ENCODE results near the gene TMEM184B. TPM values are rescaled to one million over a fixed set of nuclear protein-coding genes. Genes with fewer than 3 reads are reported as not detected.
"Not testable (repeated sequence)": the region's sequence is repeated elsewhere in the genome, so short reads cannot be mapped to it uniquely, and the experiment has no call there.

TMEM184B gene
- total RNA-seq, 2 experiments from 2014 or later, result 24.4 to 26.6 TPM

- CTCF ChIA-PET, result interaction anchor here (0.5 kb wide), 1 partner anchor 139 kb away, joined by 3 read pairs; no protein-coding TSS in a partner anchor
- intact Hi-C loops (cut with micrococcal nuclease), result no loop called here
- H3K4me3 Mint-ChIP-seq, result no peak overlapping the region
- no peaks in the 10 kb centered on the region for H3K4me1 Mint-ChIP-seq (ENCODE audit: low read depth)
- H3K9me3 Mint-ChIP-seq, result no peaks in the 10 kb centered on the region
- DNase-seq, result no peak
- H3K36me3 Mint-ChIP-seq, result peaks cover 6% of the 10 kb centered on the region
- POLR2A ChIA-PET, result interaction anchor here (1.0 kb wide), 1 partner anchor 160 kb away, joined by 3 read pairs; no protein-coding TSS in a partner anchor
- no peak overlapping the region for H3K27ac Mint-ChIP-seq
- H3K27me3 Mint-ChIP-seq, result no peaks in the 10 kb centered on the region
These were observed 34.2 kb downstream of the TMEM184B start for GRCh38 chr22:38238519-38239071.

- Mint-ChIP-seq H3K27ac (no peak overlapping the region), H3K36me3 (peaks cover 10% of the 10 kb centered on the region), H3K4me3 (no peak overlapping the region), H3K27me3 (no peaks in the 10 kb centered on the region), H3K4me1 (ENCODE audit: low read depth) (no peaks in the 10 kb centered on the region), H3K9me3 (no peaks in the 10 kb centered on the region)
- DNase-seq, result no peak
- ChIA-PET CTCF (no interaction called here), POLR2A (no interaction called here)
- intact Hi-C loops (cut with micrococcal nuclease), result no loop called here
These were observed 36.0 kb downstream of the TMEM184B start for GRCh38 chr22:38236786-38237185.

GRCh38 chr22:38235240-38235850, 37.5 kb downstream of the TMEM184B start:
- no peaks in the 10 kb centered on the region for H3K4me1 Mint-ChIP-seq (ENCODE audit: low read depth)
- POLR2A ChIA-PET, result no interaction called here
- H3K27ac Mint-ChIP-seq, result no peak overlapping the region
- no peaks in the 10 kb centered on the region for H3K9me3 Mint-ChIP-seq
- H3K27me3 Mint-ChIP-seq, result no peaks in the 10 kb centered on the region
- no peak for DNase-seq
- intact Hi-C loops (cut with micrococcal nuclease), result no loop called here
- CTCF ChIA-PET, result interaction anchor here (1.3 kb wide), 1 partner anchor 121 kb away, joined by 4 read pairs; no protein-coding TSS in a partner anchor
- H3K4me3 Mint-ChIP-seq, result no peak overlapping the region
- H3K36me3 Mint-ChIP-seq, result peaks cover 20% of the 10 kb centered on the region

GRCh38 chr22:38233856-38234255, 39.0 kb downstream of the TMEM184B start:
- H3K27me3 Mint-ChIP-seq; H3K4me1 Mint-ChIP-seq (ENCODE audit: low read depth); POLR2A ChIA-PET; H3K27ac Mint-ChIP-seq; DNase-seq; H3K9me3 Mint-ChIP-seq; H3K4me3 Mint-ChIP-seq; intact Hi-C loops (cut with micrococcal nuclease): not testable (repeated sequence)
- peaks cover 20% of the 10 kb centered on the region for H3K36me3 Mint-ChIP-seq
- CTCF ChIA-PET, result interaction anchor here (1.3 kb wide), 1 partner anchor 119 kb away, joined by 4 read pairs; no protein-coding TSS in a partner anchor

GRCh38 chr22:38233427-38233826, 39.4 kb downstream of the TMEM184B start:
- Mint-ChIP-seq H3K27me3 (no peaks in the 10 kb centered on the region), H3K4me1 (ENCODE audit: low read depth) (peaks cover 3% of the 10 kb centered on the region), H3K36me3 (peaks cover 20% of the 10 kb centered on the region), H3K27ac (no peak overlapping the region), H3K4me3 (no peak overlapping the region), H3K9me3 (no peaks in the 10 kb centered on the region)
- ChIA-PET POLR2A (no interaction called here), CTCF (no interaction called here)
- intact Hi-C loops (cut with micrococcal nuclease), result no loop called here
- DNase-seq, result no peak

- POLR2A ChIA-PET, result no interaction called here
- no peak for DNase-seq
- Mint-ChIP-seq H3K27me3 (no peaks in the 10 kb centered on the region), H3K27ac (no peak overlapping the region), H3K4me1 (ENCODE audit: low read depth) (peaks cover 3% of the 10 kb centered on the region), H3K36me3 (peaks cover 20% of the 10 kb centered on the region), H3K9me3 (no peaks in the 10 kb centered on the region), H3K4me3 (no peak overlapping the region)
- CTCF ChIA-PET, result no interaction called here
- intact Hi-C loops (cut with micrococcal nuclease), result no loop called here
These were observed 40.6 kb downstream of the TMEM184B start for GRCh38 chr22:38232196-38232595.

GRCh38 chr22:38230916-38231315, 41.9 kb downstream of the TMEM184B start:
- CTCF ChIA-PET, result interaction anchor here (0.6 to 3.1 kb wide), 10 partner anchors 12 to 665 kb away, joined by 3 to 37 read pairs (median 7); partner anchors contain the start of gene PICK1
- no peak overlapping the region for H3K4me3 Mint-ChIP-seq
- H3K27me3 Mint-ChIP-seq, result no peaks in the 10 kb centered on the region
- H3K4me1 Mint-ChIP-seq (ENCODE audit: low read depth), result peaks cover 3% of the 10 kb centered on the region
- intact Hi-C loops (cut with micrococcal nuclease), result loop anchor here (1.0 to 2.0 kb wide), 2 partner anchors 117 to 130 kb away; no protein-coding TSS in a partner anchor
- no peak for DNase-seq
- POLR2A ChIA-PET, result interaction anchor here (0.5 kb wide), 1 partner anchor 424 kb away, joined by 3 read pairs; no protein-coding TSS in a partner anchor
- H3K9me3 Mint-ChIP-seq, result no peaks in the 10 kb centered on the region
- H3K27ac Mint-ChIP-seq, result no peak overlapping the region
- H3K36me3 Mint-ChIP-seq, result peaks cover 18% of the 10 kb centered on the region

- ChIA-PET POLR2A (interaction anchor here (0.5 kb wide), 1 partner anchor 423 kb away, joined by 3 read pairs; no protein-coding TSS in a partner anchor), CTCF (interaction anchor here (0.6 to 3.1 kb wide), 14 partner anchors 11 to 664 kb away, joined by 3 to 37 read pairs (median 6); partner anchors contain the start of gene PICK1)
- Mint-ChIP-seq H3K4me1 (ENCODE audit: low read depth) (peaks cover 3% of the 10 kb centered on the region), H3K27me3 (no peaks in the 10 kb centered on the region), H3K4me3 (no peak overlapping the region), H3K9me3 (no peaks in the 10 kb centered on the region), H3K27ac (no peak overlapping the region), H3K36me3 (peaks cover 15% of the 10 kb centered on the region)
- intact Hi-C loops (cut with micrococcal nuclease), result loop anchor here (1.0 to 2.0 kb wide), 2 partner anchors 116 to 129 kb away; no protein-coding TSS in a partner anchor
- DNase-seq, result peak; percentile 66
These were observed 42.5 kb downstream of the TMEM184B start for GRCh38 chr22:38230108-38230825.

GRCh38 chr22:38228873-38229740, 43.7 kb downstream of the TMEM184B start:
- no peak overlapping the region for H3K4me3 Mint-ChIP-seq
- intact Hi-C loops (cut with micrococcal nuclease), result no loop called here
- ChIA-PET POLR2A (interaction anchor here (1.2 kb wide), 1 partner anchor 28 kb away, joined by 5 read pairs; the partner anchor contains the start of gene MAFF), CTCF (interaction anchor here (0.7 to 3.1 kb wide), 15 partner anchors 9 to 461 kb away, joined by 3 to 37 read pairs (median 5); partner anchors contain the start of gene PICK1)
- no peak overlapping the region for H3K27ac Mint-ChIP-seq
- H3K4me1 Mint-ChIP-seq (ENCODE audit: low read depth), result peaks cover 3% of the 10 kb centered on the region
- peaks cover 15% of the 10 kb centered on the region for H3K36me3 Mint-ChIP-seq
- no peaks in the 10 kb centered on the region for H3K27me3 Mint-ChIP-seq
- H3K9me3 Mint-ChIP-seq, result no peaks in the 10 kb centered on the region
- DNase-seq, result no peak

- intact Hi-C loops (cut with micrococcal nuclease), result no loop called here
- CTCF ChIA-PET, result interaction anchor here (0.7 to 3.1 kb wide), 8 partner anchors 9 to 462 kb away, joined by 3 to 37 read pairs (median 4); no protein-coding TSS in a partner anchor
- Mint-ChIP-seq H3K4me1 (ENCODE audit: low read depth) (peaks cover 3% of the 10 kb centered on the region), H3K9me3 (no peaks in the 10 kb centered on the region), H3K4me3 (no peak overlapping the region), H3K27me3 (no peaks in the 10 kb centered on the region), H3K36me3 (peaks cover 14% of the 10 kb centered on the region), H3K27ac (no peak overlapping the region)
- DNase-seq, result no peak
- POLR2A ChIA-PET, result interaction anchor here (1.2 kb wide), 1 partner anchor 27 kb away, joined by 5 read pairs; the partner anchor contains the start of gene MAFF
These were observed 44.4 kb downstream of the TMEM184B start for GRCh38 chr22:38228326-38228872.
